Activated CD4-positive, alpha-beta T cell treated with anti-CD3 and anti-CD28 coated beads, Interleukin-2, amount 50 U/mL, for 48 hours (primary cell): ENCODE results near the gene SLC44A3.
"Not testable (repeated sequence)": the region's sequence is repeated elsewhere in the genome, so short reads cannot be mapped to it uniquely, and the experiment has no call there.

Experiments used
- DNase-seq, 2 experiments: peaks; one replicate each; pipeline ENCODE4 v3.0.0-alpha.2; 2020

SLC44A3 gene

GRCh38 chr1:94840381-94840780 lies 20.2 kb downstream of the SLC44A3 start:
- DNase-seq = not testable (repeated sequence)

DNA sequence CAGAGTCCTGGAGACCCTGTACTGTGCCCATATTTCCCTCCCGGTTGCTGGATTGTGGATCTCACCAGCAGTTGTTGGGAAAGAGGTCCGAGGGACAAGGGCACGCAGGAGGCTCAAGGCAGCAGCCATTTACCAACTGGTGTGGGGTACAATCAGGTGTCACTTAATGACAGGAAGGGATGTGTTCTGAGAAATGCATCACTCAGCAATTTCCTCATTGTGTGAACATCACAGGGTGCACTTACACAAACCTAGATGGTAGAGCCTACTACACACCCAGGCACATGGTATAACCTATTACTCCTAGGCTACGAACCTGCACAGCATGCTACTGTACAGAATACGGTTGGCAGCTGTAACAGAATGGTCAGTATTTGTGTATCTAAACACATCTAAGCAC lies 20.7 kb downstream of the SLC44A3 start:
- DNase-seq = no peak

DNA sequence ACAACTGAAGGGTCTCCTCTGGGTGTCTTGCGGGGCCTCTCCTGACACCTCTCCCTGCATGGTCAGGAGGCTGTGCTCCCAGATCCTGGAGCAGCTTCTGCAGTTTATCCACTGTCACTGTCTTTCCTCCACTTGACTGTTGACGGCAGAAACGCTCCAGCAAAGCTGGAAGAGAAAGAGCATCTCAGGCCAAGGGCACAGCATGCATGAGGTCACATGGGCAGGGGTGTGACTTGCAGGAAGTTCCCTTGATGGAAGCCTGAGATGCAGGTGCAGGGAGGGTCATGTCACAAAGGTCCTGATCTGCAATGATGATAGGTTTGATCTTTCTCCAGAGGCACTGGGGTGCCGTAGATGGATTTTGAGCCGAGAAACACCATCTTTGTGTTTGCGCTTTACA lies 23.3 kb downstream of the SLC44A3 start:
- DNase-seq = no peak

DNA sequence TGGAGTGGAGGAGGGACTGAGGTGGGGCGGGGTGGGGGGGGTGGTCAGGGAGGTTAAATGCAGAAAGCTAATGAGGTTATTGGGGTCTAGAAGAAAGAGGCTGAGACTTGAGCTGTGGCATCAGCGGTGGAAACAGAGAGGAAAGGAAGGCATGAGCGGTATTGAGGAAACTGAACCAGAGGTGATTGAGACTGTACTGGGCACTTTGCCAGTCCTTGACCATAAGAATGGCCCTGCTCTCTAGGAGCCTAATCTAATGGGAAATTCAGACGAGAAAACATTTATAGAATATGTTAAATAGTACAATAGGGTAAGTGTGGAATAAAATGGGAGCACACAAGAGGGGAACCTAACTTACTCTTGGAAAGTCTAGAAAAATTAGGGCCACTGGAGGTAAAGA lies 23.7 kb downstream of the SLC44A3 start:
- no peak for DNase-seq

GRCh38 chr1:94846308-94846707 lies 26.2 kb downstream of the SLC44A3 start:
- no peak for DNase-seq

DNA sequence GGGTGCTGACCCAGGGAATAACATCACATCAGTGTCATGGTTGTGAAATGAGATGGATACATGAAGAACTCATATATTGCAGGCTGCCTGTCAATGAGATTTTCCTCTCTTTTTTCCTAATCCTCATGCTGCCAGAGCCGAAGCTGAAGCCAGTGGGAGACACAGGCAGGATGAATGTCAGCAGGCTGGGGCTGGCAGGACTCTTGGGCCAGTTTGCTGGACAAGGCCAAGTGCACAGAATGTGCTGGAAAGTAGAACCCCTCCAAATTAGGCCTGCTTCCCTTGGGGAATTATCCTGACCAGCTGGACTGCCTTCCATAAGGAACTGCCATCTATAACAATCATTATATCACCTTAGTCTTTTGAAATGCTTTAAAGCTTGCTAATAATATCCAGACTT lies 31.4 kb downstream of the SLC44A3 start:
- no peak for DNase-seq

DNA sequence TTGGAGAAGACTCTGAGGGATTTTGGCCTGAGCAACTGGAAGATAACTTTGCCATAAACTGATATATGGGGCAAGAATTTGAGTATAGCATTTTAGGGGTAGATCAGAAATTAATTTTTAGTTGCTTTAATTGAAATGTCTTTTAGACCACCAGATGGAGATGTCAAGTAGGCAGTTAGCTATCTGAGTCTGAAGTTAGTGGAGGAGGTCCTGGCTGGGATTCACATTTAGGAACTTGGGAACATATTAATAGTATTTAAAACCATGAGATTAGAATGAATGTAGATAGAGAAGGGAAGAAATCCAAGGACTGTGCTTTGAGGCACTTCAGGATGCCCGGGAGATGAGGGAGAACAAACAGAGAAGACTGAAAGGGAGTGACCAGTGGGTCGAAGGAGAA lies 32.6 kb downstream of the SLC44A3 start:
- DNase-seq = no peak

DNA sequence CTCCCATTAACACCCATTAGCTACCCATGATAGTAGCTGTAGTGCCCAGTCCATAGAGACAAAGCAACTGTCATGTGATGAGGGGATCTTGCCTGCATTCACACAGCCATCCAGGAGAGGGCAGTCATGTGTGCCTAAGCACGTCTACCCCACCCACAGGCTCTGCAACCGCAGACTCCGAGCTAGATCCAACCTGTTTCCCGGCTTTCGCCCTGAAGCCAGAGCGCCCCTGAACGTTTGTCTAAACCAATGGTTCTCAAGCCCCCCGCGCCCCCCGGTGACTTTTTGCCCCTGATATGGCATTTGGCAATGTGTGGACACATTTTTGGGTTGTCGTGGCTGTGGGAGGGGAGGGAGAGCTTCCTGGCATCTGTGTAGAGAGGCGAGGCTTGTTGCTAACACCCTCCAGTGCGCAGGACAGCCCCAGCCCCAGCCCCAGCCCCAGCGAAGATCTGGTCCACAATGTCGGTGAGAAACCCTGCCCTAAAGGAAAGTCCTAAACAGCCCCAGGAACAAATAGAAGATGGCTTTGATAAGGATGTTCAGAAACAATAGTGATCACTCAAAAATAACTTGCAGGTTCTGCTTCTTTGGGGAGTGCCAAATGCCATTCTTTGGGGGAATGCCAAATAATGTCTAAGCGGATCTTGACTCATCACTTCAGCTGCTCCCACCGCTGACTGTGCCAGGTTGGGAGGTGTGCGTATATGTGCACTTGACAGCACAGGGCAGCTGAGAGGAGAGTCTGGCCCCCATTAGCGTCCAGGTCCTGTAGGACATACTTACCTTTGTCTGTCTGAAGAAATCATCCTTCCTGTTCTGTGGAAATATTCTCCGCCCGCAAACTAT lies 34.5 kb downstream of the SLC44A3 start:
- peak; percentile 77 to 82 for DNase-seq

DNA sequence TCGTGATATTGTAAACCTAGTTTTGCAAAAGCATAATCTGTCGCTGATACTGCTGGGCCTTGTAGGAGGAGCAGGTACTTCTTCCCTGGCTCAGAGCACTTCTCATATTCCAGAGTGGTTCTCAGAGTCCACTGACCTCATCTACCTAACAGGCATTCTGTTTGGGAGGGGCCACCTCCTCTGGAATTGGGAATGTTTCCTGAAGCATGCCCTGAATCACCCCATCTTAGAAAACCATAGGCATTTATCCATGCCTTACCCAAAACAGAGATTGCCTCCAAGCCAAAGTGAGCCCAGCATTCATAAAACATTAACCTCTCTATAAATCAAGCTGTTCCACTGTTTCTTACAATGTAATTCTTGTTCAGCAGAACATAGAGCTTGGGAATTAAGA lies 35.1 kb downstream of the SLC44A3 start:
- no peak for DNase-seq

DNA sequence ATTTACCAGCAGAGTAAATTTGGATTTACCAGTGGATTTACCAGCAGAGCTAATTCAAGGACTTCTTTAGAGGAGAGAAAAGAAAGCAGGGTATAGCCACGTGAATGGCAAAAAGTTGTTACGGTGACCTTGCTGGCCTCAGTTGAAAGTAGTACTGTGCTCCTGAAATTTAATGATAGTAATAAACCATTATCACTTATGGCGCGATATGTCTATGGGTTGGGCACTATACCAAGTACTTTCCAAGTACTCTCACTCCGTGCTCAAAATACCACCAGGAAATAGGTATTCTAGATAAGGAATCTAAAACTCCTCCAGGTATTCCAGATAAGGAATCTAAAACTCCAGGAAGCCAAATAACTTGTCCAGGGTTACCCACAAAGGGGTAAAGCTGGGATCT lies 35.8 kb downstream of the SLC44A3 start:
- DNase-seq = no peak

DNA sequence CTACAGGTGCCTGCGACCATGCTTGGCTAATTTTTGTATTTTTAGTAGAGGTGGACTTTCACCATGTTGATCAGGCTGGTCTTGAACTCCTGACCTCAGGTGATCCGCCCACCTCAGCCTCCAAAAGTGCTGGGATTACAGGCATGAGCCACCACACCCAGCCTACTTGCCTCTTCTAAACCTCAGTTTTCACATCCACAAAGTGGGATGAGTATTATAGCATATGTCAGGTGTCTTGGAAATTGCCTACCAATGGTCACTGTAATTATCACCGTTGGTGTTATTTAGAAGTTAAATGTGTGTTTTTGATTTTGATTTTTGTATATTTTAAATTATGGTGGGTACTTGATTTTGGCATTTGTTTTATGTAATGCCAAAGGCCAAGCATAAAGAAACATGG lies 36.7 kb downstream of the SLC44A3 start:
- no peak for DNase-seq

- no peak for DNase-seq
These were observed 38.1 kb downstream of the SLC44A3 start for GRCh38 chr1:94858276-94858675.

GRCh38 chr1:94859174-94859573 lies 39.0 kb downstream of the SLC44A3 start:
- no peak for DNase-seq

- no peak for DNase-seq
These were observed 42.6 kb downstream of the SLC44A3 start for GRCh38 chr1:94862718-94863117.

DNA sequence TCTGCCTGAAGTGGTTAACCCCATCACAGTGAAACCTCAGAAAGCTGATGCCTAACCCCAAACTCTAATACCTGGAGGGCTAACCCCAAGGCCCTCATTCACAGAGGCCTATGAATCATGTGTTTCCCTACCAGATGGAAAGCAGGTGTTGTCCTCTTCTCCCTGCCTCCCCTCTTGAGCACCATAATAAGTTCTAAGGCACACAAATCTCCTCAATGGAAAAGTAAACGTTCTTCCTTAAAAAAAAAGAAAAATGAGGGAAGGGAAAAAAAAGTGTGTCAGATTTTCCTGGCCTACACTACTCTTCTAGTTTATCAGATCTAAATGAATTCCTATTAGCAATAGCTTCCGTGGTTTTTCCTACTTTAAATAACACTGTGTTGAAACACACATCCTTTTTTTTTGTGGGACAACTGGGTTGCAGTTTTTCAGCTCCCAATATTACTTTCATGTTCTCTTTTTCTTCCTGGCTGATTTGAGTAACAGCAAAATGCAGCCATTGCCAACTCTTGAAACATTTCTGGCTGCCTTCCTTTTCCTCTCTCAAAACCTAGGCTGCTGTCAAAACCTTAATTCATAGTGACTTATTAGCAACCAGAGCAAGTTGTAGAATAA lies 43.2 kb downstream of the SLC44A3 start:
- no peak for DNase-seq

- DNase-seq = no peak
These were observed 43.8 kb downstream of the SLC44A3 start for GRCh38 chr1:94863919-94864318.

GRCh38 chr1:94864821-94865220 lies 44.7 kb downstream of the SLC44A3 start:
- DNase-seq = no peak

DNA sequence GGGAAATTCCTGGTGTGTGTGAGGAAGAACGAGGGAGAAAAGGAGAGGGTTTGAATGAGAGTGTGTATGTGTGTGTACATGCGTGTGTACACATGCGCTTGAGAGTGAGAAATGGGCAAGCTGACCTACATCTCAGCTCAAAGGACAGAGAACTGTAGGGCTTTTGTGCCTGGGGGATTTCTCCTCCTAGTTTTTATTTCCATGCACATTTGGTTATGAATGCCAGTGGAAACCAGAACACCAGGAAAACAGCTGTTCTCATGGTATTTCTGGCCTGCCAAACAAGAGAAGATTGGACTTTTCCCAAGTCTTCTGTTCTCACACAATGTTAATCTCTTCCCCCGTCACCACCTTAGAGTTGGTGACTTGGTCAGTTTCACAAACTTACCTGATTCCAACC lies 45.2 kb downstream of the SLC44A3 start:
- no peak for DNase-seq

- no peak for DNase-seq
These were observed 46.1 kb downstream of the SLC44A3 start for GRCh38 chr1:94866164-94866807.

DNA sequence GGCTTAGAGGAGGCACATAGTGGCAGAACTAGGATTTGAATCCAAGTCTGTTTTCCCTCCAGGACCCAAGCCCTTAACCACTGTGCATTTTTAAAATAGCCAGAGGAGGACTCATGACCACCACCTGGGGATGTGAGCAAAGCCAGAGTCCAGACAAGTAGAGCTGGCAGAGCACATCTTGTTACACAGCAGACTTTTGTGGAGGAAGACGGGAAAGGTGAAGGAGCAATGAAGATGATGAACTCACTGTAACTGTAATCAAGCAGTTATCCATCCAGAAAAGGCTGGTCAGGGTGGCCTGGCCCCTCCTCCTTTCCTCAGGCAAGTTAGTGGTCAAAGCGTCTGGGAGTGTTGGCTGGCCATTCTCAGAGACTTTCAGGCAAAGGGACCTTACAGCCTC lies 50.9 kb downstream of the SLC44A3 start:
- no peak for DNase-seq

DNA sequence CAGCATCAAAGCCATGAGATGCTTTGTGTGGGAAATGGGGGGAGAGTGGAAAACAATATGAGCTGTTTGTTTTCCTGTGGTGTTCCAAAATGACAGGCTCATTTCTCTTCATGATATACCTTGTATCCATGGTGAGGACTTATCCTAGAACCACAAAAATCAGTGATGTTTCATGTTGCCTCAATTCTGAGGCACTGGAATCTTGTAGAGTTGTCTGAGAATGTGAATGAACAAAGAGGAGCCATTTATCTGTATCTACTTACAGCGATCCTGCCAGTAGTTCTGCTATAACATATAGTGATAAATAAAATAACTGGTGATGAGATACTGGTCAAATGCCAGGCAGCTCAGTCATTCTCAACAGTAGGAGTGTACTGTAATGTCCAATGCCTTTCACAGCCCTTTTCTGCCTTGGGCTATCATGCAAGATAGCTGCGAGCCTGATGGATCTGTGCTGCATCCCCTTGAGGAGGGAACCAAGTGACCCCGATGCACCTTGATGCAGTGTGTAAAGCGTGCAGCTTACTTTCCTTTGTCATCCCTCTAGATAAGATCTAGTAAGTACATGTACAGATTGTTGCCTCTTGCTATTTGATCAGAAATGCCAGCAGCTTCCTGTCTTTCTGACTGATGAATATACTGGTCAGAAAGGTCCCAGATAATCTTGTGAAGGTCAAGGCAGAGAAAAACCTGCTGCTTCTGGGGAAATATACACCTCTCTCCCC lies 52.8 kb downstream of the SLC44A3 start:
- no peak for DNase-seq

GRCh38 chr1:94873520-94874351 lies 53.6 kb downstream of the SLC44A3 start:
- no peak for DNase-seq

DNA sequence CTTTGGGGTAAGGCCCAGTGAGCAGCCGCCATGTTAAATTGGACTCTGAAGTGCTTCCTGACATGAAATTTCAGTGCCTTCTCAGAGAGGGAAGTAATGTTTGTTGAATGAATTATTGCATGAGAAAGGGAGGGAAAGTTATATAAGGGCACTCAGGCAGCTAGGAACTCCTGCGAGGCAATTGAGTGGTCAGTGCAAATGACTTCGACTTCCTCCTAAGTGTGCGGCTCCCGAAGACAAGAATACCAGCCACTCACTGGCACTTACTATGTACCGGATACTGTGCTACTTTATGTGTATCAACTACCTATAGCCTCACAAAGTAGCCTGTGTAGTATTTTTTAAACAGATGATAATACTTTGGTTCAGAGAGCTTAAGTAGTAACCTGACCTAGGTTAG lies 54.3 kb downstream of the SLC44A3 start:
- DNase-seq = no peak
